ENCODE measurements around the gene ZNF521. TPM values are rescaled to one million over a fixed set of nuclear protein-coding genes. Genes with fewer than 3 reads are reported as not detected.

ZNF521 gene
- total and polyA plus RNA-seq, 2 of the 13 experiments (the other 11 are each of a cell fraction or from before 2014, with no cell fraction given) = 0.02 TPM; not detected in 1

DNA sequence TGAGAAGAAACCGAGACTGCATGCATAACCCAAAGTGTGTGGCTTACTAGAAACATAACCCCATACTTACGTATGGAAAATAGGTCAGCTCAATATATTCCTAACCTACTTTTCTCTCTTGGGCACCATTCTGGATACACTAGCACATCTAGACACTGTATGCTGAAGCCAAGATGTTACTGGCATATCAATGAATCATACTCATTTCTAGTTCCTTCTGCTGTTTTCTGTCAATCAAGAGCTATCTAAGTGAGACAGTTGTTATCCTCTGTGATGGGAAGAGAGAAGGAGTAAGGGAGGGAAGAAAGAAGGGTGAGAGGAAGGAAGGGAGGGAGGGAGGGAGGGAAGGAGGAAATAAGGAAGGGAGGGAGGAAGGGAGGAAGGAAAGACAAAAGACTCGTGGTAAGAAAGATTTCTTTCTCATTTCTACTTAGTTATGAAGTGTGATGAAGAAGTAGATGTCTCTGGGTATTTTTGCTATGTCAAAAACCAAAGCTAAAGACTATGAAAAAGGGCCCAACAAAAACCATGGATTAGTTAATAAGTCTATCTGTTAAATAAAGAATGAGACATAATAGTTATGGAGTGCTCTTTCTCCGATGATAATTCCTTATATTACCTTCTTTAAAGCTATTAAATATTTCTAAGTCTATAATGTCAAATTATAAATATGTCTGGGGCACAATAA, 248.4 kb downstream of the ZNF521 start (continued):
- TF ChIP-seq TFE3 (CRISPR knock-in tag; IDR thresholded peaks at IDR 0.05) = no peak

DNA sequence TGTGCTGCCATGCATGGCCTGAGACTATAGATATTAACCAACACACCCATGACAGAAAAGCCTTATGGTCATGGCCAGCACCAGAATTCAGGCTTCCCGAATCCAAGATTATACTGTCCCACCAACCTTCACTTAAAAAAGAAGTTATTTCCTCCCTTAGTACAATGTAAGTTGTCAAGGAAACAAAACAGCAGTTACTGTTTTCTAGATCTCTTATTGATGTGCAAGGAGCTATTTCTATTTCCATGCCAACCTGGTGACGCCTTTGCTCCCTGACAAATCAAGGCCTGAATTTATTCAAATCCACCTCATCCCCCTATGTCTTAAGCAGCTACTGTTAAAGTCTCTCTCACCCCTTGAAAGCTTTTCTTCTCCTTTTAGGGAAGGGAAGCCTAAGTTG, 249.3 kb downstream of the ZNF521 start:
- WGBS (ENCODE audit: low lambda C conversion rate) = 13% methylated on average over 2 of the region's 2 CpGs
- TF ChIP-seq SUZ12 (IDR thresholded peaks at IDR 0.05; ENCODE audit: low read depth, low read length) (no peak), ZBTB8A (CRISPR knock-in tag; IDR thresholded peaks at IDR 0.05; ENCODE audit: borderline replicate concordance, low read depth) (no peak)
- no peak for ATAC-seq
- no peak overlapping the region for H3K4me3 ChIP-seq (replicated peaks in 1 of 3; ENCODE audit: insufficient read depth in 1 of 3, low read depth in 2 of 3, low read length in 3 of 3)
- no peaks in the 10 kb centered on the region for H3K4me1 ChIP-seq (ENCODE audit: insufficient read depth, low read length)
- in situ Hi-C loops (cut with HindIII; ENCODE audit: extremely low pct_ligation_motif_present, low pct_unique_long_range_greater_than_20kb) (no loop called here), intact Hi-C loops (cut with micrococcal nuclease; ENCODE audit: unreplicated experiment) (no loop called here)
- H3K4me2 ChIP-seq (ENCODE audit: low read depth, low read length) = no peak overlapping the region
- H3K9me3 ChIP-seq (ENCODE audit: low read length) = no peaks in the 10 kb centered on the region
- no peaks in the 10 kb centered on the region for H3K79me2 ChIP-seq (ENCODE audit: insufficient read depth, low read length)
- H2AFZ ChIP-seq (ENCODE audit: low read length) = no peak overlapping the region
- no peak overlapping the region for H3K27ac ChIP-seq (ENCODE audit: extremely low read length, insufficient read depth, low read length)
- no peaks in the 10 kb centered on the region for H4K20me1 ChIP-seq (ENCODE audit: insufficient read depth, low read length)
- ChIA-PET POLR2A (no interaction called here), CTCF (ENCODE audit: low intra/inter-chr PET ratio, low total read pairs) (no interaction called here)
- no peak overlapping the region for H3K9ac ChIP-seq (ENCODE audit: insufficient read depth, low read depth, low read length)
- H3K27me3 ChIP-seq (ENCODE audit: control insufficient read depth in 1 of 2, insufficient read depth in 2 of 2, low read length in 2 of 2) = no peaks in the 10 kb centered on the region
- no peaks in the 10 kb centered on the region for H3K36me3 ChIP-seq (replicated peaks in 1 of 2; ENCODE audit: control insufficient read depth in 1 of 2, insufficient read depth in 2 of 2, low read length in 2 of 2)
- no peak for DNase-seq (ENCODE audit: low spot score)
- no peak for FAIRE-seq
- BruUV-seq (replicated peaks) = no TSS peak

DNA sequence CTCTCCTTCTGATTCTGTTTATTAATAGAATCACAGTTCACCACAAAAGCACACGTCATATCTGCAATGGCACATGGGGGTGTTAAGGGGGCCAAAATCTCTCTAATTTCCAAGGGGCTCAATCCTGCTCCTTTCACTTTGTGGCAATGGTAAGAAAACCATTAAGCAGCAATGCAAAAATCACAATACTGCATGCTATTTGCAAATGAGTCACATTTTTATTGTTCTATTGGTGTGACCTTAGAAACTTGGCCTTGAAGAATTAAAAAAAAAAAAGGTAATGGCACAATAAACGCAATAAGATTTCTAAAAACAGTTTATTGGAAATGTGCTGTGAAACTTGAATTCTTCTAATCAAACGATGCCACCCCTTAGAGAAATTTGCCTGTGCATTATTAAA, 251.5 kb downstream of the ZNF521 start:
- Histone ChIP-seq H3K9ac (ENCODE audit: insufficient read depth, low read depth, low read length) (no peak overlapping the region), H3K4me2 (ENCODE audit: low read depth, low read length) (no peak overlapping the region), H3K36me3 (replicated peaks in 1 of 2; ENCODE audit: control insufficient read depth in 1 of 2, insufficient read depth in 2 of 2, low read length in 2 of 2) (no peaks in the 10 kb centered on the region), H3K79me2 (ENCODE audit: insufficient read depth, low read length) (no peaks in the 10 kb centered on the region), H3K4me1 (ENCODE audit: insufficient read depth, low read length) (no peaks in the 10 kb centered on the region), H3K27me3 (ENCODE audit: control insufficient read depth in 1 of 2, insufficient read depth in 2 of 2, low read length in 2 of 2) (no peaks in the 10 kb centered on the region), H2AFZ (ENCODE audit: low read length) (no peak overlapping the region), H3K27ac (ENCODE audit: extremely low read length, insufficient read depth, low read length) (no peak overlapping the region), H4K20me1 (ENCODE audit: insufficient read depth, low read length) (no peaks in the 10 kb centered on the region), H3K9me3 (ENCODE audit: low read length) (no peaks in the 10 kb centered on the region), H3K4me3 (replicated peaks in 1 of 3; ENCODE audit: insufficient read depth in 1 of 3, low read depth in 2 of 3, low read length in 3 of 3) (no peak overlapping the region)
- POLR2A ChIA-PET = no interaction called here
- ATAC-seq (no peak), FAIRE-seq (no peak), DNase-seq (ENCODE audit: low spot score) (no peak)
- intact Hi-C loops (cut with micrococcal nuclease; ENCODE audit: unreplicated experiment) = no loop called here
- 0% methylated on average over 3 of the region's 3 CpGs for WGBS (ENCODE audit: low lambda C conversion rate)
- CTCF ChIA-PET (ENCODE audit: low intra/inter-chr PET ratio, low total read pairs) = no interaction called here
- in situ Hi-C loops (cut with HindIII; ENCODE audit: extremely low pct_ligation_motif_present, low pct_unique_long_range_greater_than_20kb) = no loop called here
- BruUV-seq (replicated peaks) = no TSS peak
- TF ChIP-seq ZSCAN9 (CRISPR knock-in tag; IDR thresholded peaks at IDR 0.05; ENCODE audit: borderline replicate concordance) = no peak
- TF ChIP-seq GMEB2 (CRISPR knock-in tag; IDR thresholded peaks at IDR 0.05; ENCODE audit: low read depth) = no peak
- no peak for TF ChIP-seq RBFOX2 (IDR thresholded peaks at IDR 0.05; ENCODE audit: low read depth, low read length)
- no peak for TF ChIP-seq ATF5 (CRISPR knock-in tag; IDR thresholded peaks at IDR 0.05; ENCODE audit: low read depth)
- TF ChIP-seq TAF15 (IDR thresholded peaks at IDR 0.05; ENCODE audit: low read depth, low read length, poor library complexity, severe bottlenecking) = no peak
- TF ChIP-seq MED1 (CRISPR knock-in tag; IDR thresholded peaks at IDR 0.05) = no peak
- no peak for TF ChIP-seq ZNF720 (CRISPR knock-in tag; IDR thresholded peaks at IDR 0.05)
- no peak for TF ChIP-seq ELK4 (CRISPR knock-in tag; IDR thresholded peaks at IDR 0.05; ENCODE audit: borderline replicate concordance)
- no peak for TF ChIP-seq BCL6 (CRISPR knock-in tag; IDR thresholded peaks at IDR 0.05)
- TF ChIP-seq ZNF792 (CRISPR knock-in tag; IDR thresholded peaks at IDR 0.05) = no peak
